SU-DHL-6 (cell line): ENCODE results near the gene CD47.

Experiments
- H2AFZ ChIP-seq: fragments of 200-600 bp; sonication (generic); 2 replicates; pipeline ENCODE4 v1.6.1; 2014; ENCODE audit warnings: low read depth, mild to moderate bottlenecking, moderate library complexity, mixed read lengths, antibody characterized with exemption, low read length; ENCODE audit not compliant: severe bottlenecking
- H3F3A ChIP-seq: fragments of 200-600 bp; shearing (Covaris generic); 2 replicates; pipeline ENCODE4 v1.6.0; 2016; ENCODE audit warnings: antibody characterized with exemption, mild to moderate bottlenecking; ENCODE audit not compliant: insufficient read depth
- H3K27ac ChIP-seq: fragments of 200-600 bp; sonication (generic); 2 replicates; pipeline ENCODE4 v1.5.1; 2016; ENCODE audit warnings: low read depth, mild to moderate bottlenecking, low read length, moderate library complexity, mixed read lengths
- H3K27me3 ChIP-seq: fragments of 200-600 bp; sonication (generic), shearing (Covaris generic); 2 replicates; pipeline ENCODE4 v1.6.0; 2014; ENCODE audit warnings: mild to moderate bottlenecking, low read length
- H3K36me3 ChIP-seq: fragments of 200-600 bp; sonication (generic); 2 replicates; pipeline ENCODE4 v1.6.1; 2014; ENCODE audit warnings: mild to moderate bottlenecking, low read length, mixed read lengths
- H3K4me2 ChIP-seq: fragments of 300-600, 200-600 bp; shearing (Covaris generic), sonication (generic); 2 replicates; pipeline ENCODE4 v1.6.0; 2014; ENCODE audit warnings: low read length, low read depth, mild to moderate bottlenecking; ENCODE audit not compliant: poor library complexity, severe bottlenecking
- H3K4me3 ChIP-seq: fragments of 200-600 bp; sonication (generic); 2 replicates; pipeline ENCODE4 v1.5.1; 2014; ENCODE audit warnings: antibody characterized with exemption, low read length, mild to moderate bottlenecking, mixed read lengths; ENCODE audit not compliant: insufficient read depth, poor library complexity, severe bottlenecking
- H3K79me2 ChIP-seq: fragments of 200-600 bp; sonication (generic); 2 replicates; pipeline ENCODE4 v1.6.1; 2014; ENCODE audit warnings: mild to moderate bottlenecking, low read length, moderate library complexity; ENCODE audit not compliant: insufficient read depth
- H3K9ac ChIP-seq: fragments of 200-600 bp; sonication (generic); 2 replicates; pipeline ENCODE4 v1.7.0; 2014; ENCODE audit warnings: mild to moderate bottlenecking, low read length
- H3K9me2 ChIP-seq: fragments of 200-600 bp; sonication (generic); replicated peaks from 2 replicates; pipeline ENCODE4 v1.6.1; 2014; ENCODE audit warnings: low read length; ENCODE audit not compliant: insufficient read depth
- H3K9me3 ChIP-seq: fragments of 200-600 bp; sonication (generic); 2 replicates; pipeline ENCODE4 v1.6.1; 2014; ENCODE audit warnings: low read length, mixed read lengths; ENCODE audit not compliant: insufficient read depth
- H4K20me1 ChIP-seq: fragments of 200-600 bp; sonication (generic); 2 replicates; pipeline ENCODE4 v1.6.1; 2014; ENCODE audit warnings: low read depth, mild to moderate bottlenecking, antibody characterized with exemption, low read length, moderate library complexity, mixed read lengths
- CTCF ChIP-seq: fragments of 200-600 bp; sonication (generic); IDR thresholded peaks from one replicate; pipeline ENCODE4 v1.5.1; 2017; ENCODE audit warnings: antibody characterized with exemption, mild to moderate bottlenecking, low read length, moderate library complexity; ENCODE audit not compliant: insufficient read depth, poor library complexity, severe bottlenecking
- EZH2phosphoT487 ChIP-seq: fragments of 200-600 bp; sonication (generic), shearing (Covaris generic); conservative IDR thresholded peaks from 2 replicates; pipeline ENCODE4 v1.6.1; 2018; ENCODE audit warnings: mild to moderate bottlenecking, antibody characterized with exemption, low read length, moderate library complexity, mixed read lengths

The CD47 gene

GRCh38 chr3:108054935-108055334 is 35.9 kb downstream of the CD47 start:
- no peak overlapping the region for H3K27ac ChIP-seq
- no peaks in the 10 kb centered on the region for H3K9me2 ChIP-seq
- H3K4me3 ChIP-seq = no peak overlapping the region
- no peaks in the 10 kb centered on the region for H3K27me3 ChIP-seq
- no peak overlapping the region for H3K9ac ChIP-seq
- peaks cover 3% of the 10 kb centered on the region; the same call in 1 of the 2 replicates for H4K20me1 ChIP-seq
- 0 out of 2 replicates have a peak, but pooled peaks cover 4% of the 10 kb centered on the region for H3F3A ChIP-seq
- TF ChIP-seq CTCF = no peak
- TF ChIP-seq EZH2phosphoT487 = no peak
- H2AFZ ChIP-seq = no peak overlapping the region
- no peaks in the 10 kb centered on the region for H3K9me3 ChIP-seq
- H3K79me2 ChIP-seq = 0 out of 2 replicates have a peak, but pooled peaks cover 6% of the 10 kb centered on the region
- H3K4me2 ChIP-seq = no peak overlapping the region
- peaks cover 58% of the 10 kb centered on the region for H3K36me3 ChIP-seq

- H2AFZ ChIP-seq = no peak overlapping the region
- H3K9me2 ChIP-seq = no peaks in the 10 kb centered on the region
- no peaks in the 10 kb centered on the region for H3K27me3 ChIP-seq
- H3K27ac ChIP-seq = no peak overlapping the region
- 0 out of 2 replicates have a peak, but pooled peaks cover 4% of the 10 kb centered on the region for H3F3A ChIP-seq
- H4K20me1 ChIP-seq = peaks cover 3% of the 10 kb centered on the region; the same call in 1 of the 2 replicates
- H3K4me2 ChIP-seq = no peak overlapping the region
- H3K79me2 ChIP-seq = 0 out of 2 replicates have a peak, but pooled peaks cover 6% of the 10 kb centered on the region
- H3K9me3 ChIP-seq = no peaks in the 10 kb centered on the region
- peaks cover 54% of the 10 kb centered on the region for H3K36me3 ChIP-seq
- no peak overlapping the region for H3K4me3 ChIP-seq
- no peak overlapping the region for H3K9ac ChIP-seq
- no peak for TF ChIP-seq CTCF
- TF ChIP-seq EZH2phosphoT487 = no peak
Observed at GRCh38 chr3:108053483-108053882, 37.3 kb downstream of the CD47 start.

- Histone ChIP-seq H3K79me2 (0 out of 2 replicates have a peak, but pooled peaks cover 6% of the 10 kb centered on the region), H4K20me1 (peaks cover 3% of the 10 kb centered on the region; the same call in 1 of the 2 replicates), H3K27me3 (no peaks in the 10 kb centered on the region), H3F3A (0 out of 2 replicates have a peak, but pooled peaks cover 4% of the 10 kb centered on the region), H3K4me3 (no peak overlapping the region), H3K36me3 (peaks cover 51% of the 10 kb centered on the region), H3K9me2 (no peaks in the 10 kb centered on the region), H3K9me3 (no peaks in the 10 kb centered on the region), H3K27ac (no peak overlapping the region), H2AFZ (no peak overlapping the region), H3K9ac (no peak overlapping the region), H3K4me2 (no peak overlapping the region)
- TF ChIP-seq EZH2phosphoT487 = no peak
- no peak for TF ChIP-seq CTCF
Observed at GRCh38 chr3:108053067-108053466, 37.8 kb downstream of the CD47 start.
